Measurements from ENCODE around the gene RPL35A.
"Not testable (repeated sequence)": the region's sequence is repeated elsewhere in the genome, so short reads cannot be mapped to it uniquely, and the experiment has no call there.

RPL35A gene

DNA sequence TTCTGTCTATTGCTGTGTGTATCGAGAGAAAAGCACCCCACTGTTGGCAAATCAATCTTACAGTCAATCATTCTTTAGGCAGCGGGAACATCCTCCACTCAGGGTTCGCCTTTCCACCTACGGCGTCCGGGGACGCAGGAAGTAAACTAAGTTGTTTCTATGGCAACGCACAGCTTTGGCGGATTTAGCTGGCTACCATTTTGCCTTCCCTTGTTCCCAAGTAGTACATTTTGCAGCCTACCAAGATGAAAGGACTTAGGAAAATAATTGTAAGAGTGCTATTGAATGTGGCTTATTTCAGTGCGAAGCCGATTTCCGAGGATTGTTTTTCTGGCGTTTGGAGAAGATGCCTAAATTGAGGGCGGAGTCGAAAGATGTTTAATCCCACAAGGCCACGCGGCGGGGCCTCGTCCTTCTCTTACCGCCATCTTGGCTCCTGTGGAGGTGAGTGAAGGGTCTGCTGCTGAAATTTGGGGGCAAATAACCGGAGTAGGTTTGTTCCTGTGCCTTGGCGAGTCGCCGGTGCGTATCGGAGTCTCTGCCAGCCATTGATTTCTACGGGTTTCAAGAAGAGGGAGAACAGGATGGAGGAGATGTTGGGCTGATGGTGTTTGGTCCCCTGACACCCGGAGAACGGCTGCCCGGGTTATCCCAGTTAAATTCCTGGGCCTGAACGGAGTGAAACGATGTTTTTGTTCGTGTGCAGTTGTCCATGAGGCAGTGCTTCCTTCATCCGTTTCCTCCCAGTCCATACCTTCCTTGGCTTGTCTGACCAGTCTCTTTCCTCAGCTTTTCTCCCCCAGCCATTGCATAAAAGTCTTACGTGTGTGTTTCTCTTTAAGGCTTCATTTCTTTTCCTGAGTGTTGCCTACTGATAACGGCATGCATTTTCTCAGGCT is at the start of gene RPL35A:
TSS of gene RPL35A (plus strand) at position 413 of the 899 bp plus-strand sequence. CDS start 778 bp downstream, outside the sequence.
- Histone ChIP-seq H3K4me1 (ENCODE audit: control insufficient read depth in 1 of 2, insufficient read depth in 2 of 2, low read length in 2 of 2) (peaks cover 16 to 24% of the 10 kb centered on the region in 2 donors), H3K36me3 (ENCODE audit: control insufficient read depth in 1 of 2, insufficient read depth in 2 of 2, low read length in 2 of 2) (peaks cover 7 to 33% of the 10 kb centered on the region in 2 donors), H3K27ac (ENCODE audit: low read depth, low read length) (peak within 1 kb of the TSS; percentile 89), H3K27me3 (ENCODE audit: control insufficient read depth in 1 of 2, insufficient read depth in 2 of 2, low read length in 2 of 2) (no peaks in the 10 kb centered on the region), H3K9ac (ENCODE audit: low read depth in 1 of 2, low read length in 2 of 2) (peak within 1 kb of the TSS; percentile 84 to 93), H3K4me3 (ENCODE audit: low read depth in 1 of 2, low read length in 2 of 2) (peak within 1 kb of the TSS; percentile 95 to 96), H3K9me3 (ENCODE audit: control insufficient read depth in 1 of 2, low read length in 2 of 2) (no peaks in the 10 kb centered on the region)

DNA sequence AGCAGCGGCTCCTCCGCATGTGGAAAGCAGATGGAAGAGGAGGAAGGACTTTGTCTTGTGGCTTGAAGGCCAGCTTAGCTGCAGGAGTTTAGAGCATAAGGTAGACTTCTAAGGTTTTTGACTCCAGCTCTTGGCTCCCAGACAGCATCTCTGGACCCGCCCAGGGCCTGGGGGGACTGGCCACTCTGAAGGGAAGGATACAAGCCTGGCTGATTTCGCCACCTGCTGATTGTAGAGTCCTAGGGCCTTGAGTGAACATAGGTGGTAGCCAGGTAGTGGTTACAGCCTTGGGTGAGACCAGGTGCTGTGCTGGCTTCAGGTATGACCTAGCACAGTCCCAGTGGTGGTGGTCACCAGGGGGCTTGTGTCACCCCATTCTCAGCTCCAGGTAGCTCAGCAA is 48.4 kb upstream of the RPL35A start:
- no peak overlapping the region for H3K27ac ChIP-seq (ENCODE audit: low read depth, low read length)
- no peak overlapping the region for H3K4me3 ChIP-seq (ENCODE audit: low read depth in 1 of 2, low read length in 2 of 2)
- H3K9ac ChIP-seq (ENCODE audit: low read depth in 1 of 2, low read length in 2 of 2), result no peak overlapping the region
- no peaks in the 10 kb centered on the region for H3K9me3 ChIP-seq (ENCODE audit: control insufficient read depth in 1 of 2, low read length in 2 of 2)
- H3K4me1 ChIP-seq (ENCODE audit: control insufficient read depth in 1 of 2, insufficient read depth in 2 of 2, low read length in 2 of 2), result no peaks in the 10 kb centered on the region
- no peaks in the 10 kb centered on the region for H3K36me3 ChIP-seq (ENCODE audit: control insufficient read depth in 1 of 2, insufficient read depth in 2 of 2, low read length in 2 of 2)
- no peaks in the 10 kb centered on the region for H3K27me3 ChIP-seq (ENCODE audit: control insufficient read depth in 1 of 2, insufficient read depth in 2 of 2, low read length in 2 of 2)

DNA sequence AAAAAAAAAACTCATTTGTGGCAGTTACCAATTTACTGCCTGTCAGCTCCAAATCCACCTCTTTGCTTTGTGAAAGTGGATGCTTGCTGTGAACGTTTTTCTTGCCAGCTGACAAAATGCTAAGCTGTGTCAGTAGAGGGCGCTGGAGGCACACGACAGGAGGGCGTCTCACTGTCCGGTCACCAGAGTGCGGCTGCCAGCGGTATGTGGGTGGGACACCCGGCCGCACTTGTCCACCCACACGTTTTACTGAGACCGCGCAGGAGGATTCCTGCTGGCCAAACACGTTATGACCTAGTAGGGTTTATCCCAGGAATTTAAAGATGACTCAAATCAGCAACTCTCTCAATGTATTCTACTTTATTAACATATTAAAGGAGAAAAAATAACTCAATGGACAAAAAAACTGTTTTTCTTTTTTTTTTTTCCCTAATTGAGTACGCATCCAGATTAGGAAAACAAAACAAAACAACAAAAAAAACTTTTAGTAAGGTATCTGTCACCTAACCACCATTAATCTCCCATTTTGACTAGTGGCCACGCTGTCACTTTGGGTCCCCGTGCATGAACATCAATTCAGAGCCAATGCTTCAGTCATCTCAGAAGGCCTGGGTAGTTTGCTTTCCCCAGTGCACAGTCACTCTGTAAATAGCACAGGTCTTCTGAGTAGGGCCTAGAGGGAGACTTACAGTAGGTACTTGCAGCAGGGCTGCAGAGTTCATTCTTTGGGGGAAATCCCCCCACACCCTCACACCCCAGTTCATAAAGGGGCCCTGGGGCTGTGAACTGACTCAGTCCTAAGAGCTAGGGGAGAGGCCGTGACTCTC is 43.8 kb upstream of the RPL35A start:
- H3K27me3 ChIP-seq (ENCODE audit: control insufficient read depth in 1 of 2, insufficient read depth in 2 of 2, low read length in 2 of 2), result no peaks in the 10 kb centered on the region
- no peak overlapping the region for H3K27ac ChIP-seq (ENCODE audit: low read depth, low read length)
- H3K4me3 ChIP-seq (ENCODE audit: low read depth in 1 of 2, low read length in 2 of 2), result no peak overlapping the region
- no peaks in the 10 kb centered on the region for H3K4me1 ChIP-seq (ENCODE audit: control insufficient read depth in 1 of 2, insufficient read depth in 2 of 2, low read length in 2 of 2)
- H3K9ac ChIP-seq (ENCODE audit: low read depth in 1 of 2, low read length in 2 of 2), result no peak overlapping the region
- no peaks in the 10 kb centered on the region for H3K9me3 ChIP-seq (ENCODE audit: control insufficient read depth in 1 of 2, low read length in 2 of 2)
- H3K36me3 ChIP-seq (ENCODE audit: control insufficient read depth in 1 of 2, insufficient read depth in 2 of 2, low read length in 2 of 2), result no peaks in the 10 kb centered on the region

DNA sequence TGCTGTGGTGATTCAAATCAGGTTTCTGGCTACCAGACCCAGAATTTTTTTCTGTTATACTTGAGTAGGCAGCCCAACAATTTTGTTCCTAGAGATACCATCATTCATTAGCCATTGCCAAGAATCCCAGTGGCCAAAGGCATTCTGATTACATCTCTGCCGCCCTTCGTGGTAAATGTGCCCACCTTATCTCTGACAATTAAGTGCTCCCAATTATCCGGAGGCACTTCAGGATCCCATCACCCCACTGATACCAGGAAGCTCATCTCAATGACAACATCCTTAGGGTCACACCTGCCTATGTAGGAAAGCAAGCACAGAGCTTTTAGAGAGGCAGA is 43.2 kb upstream of the RPL35A start:
- H3K27ac ChIP-seq (ENCODE audit: low read depth, low read length), result no peak overlapping the region
- H3K4me1 ChIP-seq (ENCODE audit: control insufficient read depth in 1 of 2, insufficient read depth in 2 of 2, low read length in 2 of 2), result no peaks in the 10 kb centered on the region
- H3K36me3 ChIP-seq (ENCODE audit: control insufficient read depth in 1 of 2, insufficient read depth in 2 of 2, low read length in 2 of 2), result no peaks in the 10 kb centered on the region
- no peaks in the 10 kb centered on the region for H3K9me3 ChIP-seq (ENCODE audit: control insufficient read depth in 1 of 2, low read length in 2 of 2)
- no peaks in the 10 kb centered on the region for H3K27me3 ChIP-seq (ENCODE audit: control insufficient read depth in 1 of 2, insufficient read depth in 2 of 2, low read length in 2 of 2)
- no peak overlapping the region for H3K4me3 ChIP-seq (ENCODE audit: low read depth in 1 of 2, low read length in 2 of 2)
- no peak overlapping the region for H3K9ac ChIP-seq (ENCODE audit: low read depth in 1 of 2, low read length in 2 of 2)

DNA sequence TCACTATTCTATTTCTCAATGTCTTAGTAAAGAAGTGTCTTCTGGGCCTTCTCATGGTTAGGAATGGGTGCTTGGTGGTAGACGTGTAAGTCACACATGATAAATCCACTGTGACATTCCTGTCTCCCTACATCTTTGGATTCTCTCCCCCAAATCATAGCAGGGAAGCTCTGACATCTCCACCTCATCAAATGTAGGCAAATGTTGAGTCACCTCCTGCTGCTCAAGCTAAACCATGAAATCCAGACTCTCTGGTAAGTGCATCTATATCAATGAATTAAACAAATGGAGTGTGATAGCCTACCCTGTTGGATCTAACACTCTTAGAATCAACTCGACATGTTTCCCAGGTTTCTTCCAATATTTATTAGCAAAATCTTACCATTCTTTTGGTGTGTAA is 42.8 kb upstream of the RPL35A start:
- H3K9ac ChIP-seq (ENCODE audit: low read depth in 1 of 2, low read length in 2 of 2), result no peak overlapping the region
- no peak overlapping the region for H3K27ac ChIP-seq (ENCODE audit: low read depth, low read length)
- H3K9me3 ChIP-seq (ENCODE audit: control insufficient read depth in 1 of 2, low read length in 2 of 2), result no peaks in the 10 kb centered on the region
- H3K36me3 ChIP-seq (ENCODE audit: control insufficient read depth in 1 of 2, insufficient read depth in 2 of 2, low read length in 2 of 2), result no peaks in the 10 kb centered on the region
- no peak overlapping the region for H3K4me3 ChIP-seq (ENCODE audit: low read depth in 1 of 2, low read length in 2 of 2)
- H3K27me3 ChIP-seq (ENCODE audit: control insufficient read depth in 1 of 2, insufficient read depth in 2 of 2, low read length in 2 of 2), result no peaks in the 10 kb centered on the region
- H3K4me1 ChIP-seq (ENCODE audit: control insufficient read depth in 1 of 2, insufficient read depth in 2 of 2, low read length in 2 of 2), result no peaks in the 10 kb centered on the region

DNA sequence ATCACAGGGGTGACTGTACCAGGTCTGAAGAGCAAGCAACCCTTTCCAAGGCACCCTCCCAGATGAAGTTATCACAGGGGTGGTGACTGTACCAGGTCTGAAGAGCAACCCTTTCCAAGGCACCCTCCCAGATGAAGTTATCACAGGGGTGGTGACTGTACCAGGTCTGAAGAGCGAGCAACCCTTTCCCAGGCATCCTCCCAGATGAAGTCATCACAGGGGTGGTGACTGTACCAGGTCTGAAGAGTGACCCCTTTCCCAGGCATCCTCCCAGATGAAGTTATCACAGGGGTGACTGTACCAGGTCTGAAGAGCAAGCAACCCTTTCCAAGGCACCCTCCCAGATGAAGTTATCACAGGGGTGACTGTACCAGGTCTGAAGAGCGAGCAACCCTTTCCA is 41.4 kb upstream of the RPL35A start:
- not testable (repeated sequence) for H3K4me3 ChIP-seq (ENCODE audit: low read depth in 1 of 2, low read length in 2 of 2); H3K9ac ChIP-seq (ENCODE audit: low read depth in 1 of 2, low read length in 2 of 2); H3K9me3 ChIP-seq (ENCODE audit: control insufficient read depth in 1 of 2, low read length in 2 of 2); H3K36me3 ChIP-seq (ENCODE audit: control insufficient read depth in 1 of 2, insufficient read depth in 2 of 2, low read length in 2 of 2); H3K27ac ChIP-seq (ENCODE audit: low read depth, low read length); H3K27me3 ChIP-seq (ENCODE audit: control insufficient read depth in 1 of 2, insufficient read depth in 2 of 2, low read length in 2 of 2); H3K4me1 ChIP-seq (ENCODE audit: control insufficient read depth in 1 of 2, insufficient read depth in 2 of 2, low read length in 2 of 2)

DNA sequence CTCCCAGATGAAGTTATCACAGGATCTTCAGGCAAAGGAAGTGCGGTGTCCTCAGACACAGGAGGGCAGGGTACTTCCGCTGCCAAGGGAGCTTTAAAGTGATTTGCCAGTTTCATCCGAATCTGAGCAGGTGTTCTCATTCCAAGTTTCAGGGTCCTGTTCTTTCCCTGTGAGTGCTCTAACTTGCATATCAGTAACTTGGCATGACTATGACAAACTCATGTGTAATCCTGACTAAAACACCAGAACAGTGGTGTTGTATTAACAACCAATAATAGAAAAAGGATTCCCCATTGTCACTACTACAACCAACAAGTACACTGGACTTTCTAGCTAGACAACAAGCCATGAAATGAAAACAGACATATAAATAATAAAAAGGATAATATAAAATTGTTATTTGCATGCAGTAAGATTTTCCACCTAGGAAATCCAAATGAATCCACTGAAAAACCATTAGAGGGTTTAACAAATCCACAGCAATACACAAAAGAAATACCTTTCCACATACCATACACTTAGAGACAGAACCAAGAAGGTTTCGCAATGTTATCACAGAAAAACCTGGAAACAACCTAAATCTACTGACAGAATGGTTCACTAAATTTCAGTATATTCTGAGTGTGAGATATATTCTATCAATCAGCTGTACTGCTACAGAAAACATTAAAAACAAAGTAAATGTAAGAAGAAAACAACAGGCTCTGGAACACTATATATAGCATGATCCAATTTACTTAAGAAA is 40.9 kb upstream of the RPL35A start:
- Histone ChIP-seq H3K27ac (ENCODE audit: low read depth, low read length) (no peak overlapping the region), H3K9ac (ENCODE audit: low read depth in 1 of 2, low read length in 2 of 2) (no peak overlapping the region), H3K27me3 (ENCODE audit: control insufficient read depth in 1 of 2, insufficient read depth in 2 of 2, low read length in 2 of 2) (no peaks in the 10 kb centered on the region), H3K9me3 (ENCODE audit: control insufficient read depth in 1 of 2, low read length in 2 of 2) (no peaks in the 10 kb centered on the region), H3K4me3 (ENCODE audit: low read depth in 1 of 2, low read length in 2 of 2) (no peak overlapping the region), H3K4me1 (ENCODE audit: control insufficient read depth in 1 of 2, insufficient read depth in 2 of 2, low read length in 2 of 2) (no peaks in the 10 kb centered on the region), H3K36me3 (ENCODE audit: control insufficient read depth in 1 of 2, insufficient read depth in 2 of 2, low read length in 2 of 2) (no peaks in the 10 kb centered on the region)

DNA sequence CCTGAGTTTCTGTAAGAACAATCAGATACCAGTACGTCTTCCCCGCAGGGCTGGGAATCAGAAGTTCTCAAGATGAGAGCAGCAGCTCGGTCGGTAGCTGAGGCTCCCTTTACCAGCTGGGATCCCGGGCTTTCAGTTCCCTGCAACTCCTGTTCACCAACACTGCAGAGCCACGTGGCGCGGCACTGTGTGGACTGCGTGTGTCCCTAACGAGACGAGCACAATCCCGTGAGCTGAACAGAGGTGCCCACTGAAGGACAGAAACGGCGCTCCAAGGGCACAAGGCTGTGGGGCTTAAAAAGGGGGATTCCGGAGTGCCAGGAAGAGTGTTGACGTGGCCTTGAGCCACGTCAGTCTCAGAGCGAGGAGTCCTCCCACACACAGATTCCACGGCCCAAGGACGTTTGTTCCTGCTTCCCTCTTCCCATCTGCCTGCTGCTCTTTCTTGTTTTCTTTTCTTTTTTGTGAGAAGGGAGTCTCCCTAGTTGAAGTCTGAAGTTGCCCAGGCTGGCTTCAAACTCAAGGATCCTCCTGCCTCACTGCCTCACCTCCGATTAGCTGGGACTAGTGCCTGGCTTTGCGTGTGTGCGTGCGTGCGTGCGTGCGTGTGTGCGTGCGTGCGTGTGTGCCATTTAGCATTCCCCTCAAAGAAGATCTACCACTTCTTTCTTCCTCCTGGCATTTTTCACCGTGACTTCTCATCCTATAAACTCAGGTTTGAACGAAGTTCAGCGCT is 37.1 kb upstream of the RPL35A start:
- Histone ChIP-seq H3K27me3 (ENCODE audit: control insufficient read depth in 1 of 2, insufficient read depth in 2 of 2, low read length in 2 of 2) (no peaks in the 10 kb centered on the region), H3K9ac (ENCODE audit: low read depth in 1 of 2, low read length in 2 of 2) (no peak overlapping the region), H3K4me1 (ENCODE audit: control insufficient read depth in 1 of 2, insufficient read depth in 2 of 2, low read length in 2 of 2) (no peaks in the 10 kb centered on the region), H3K9me3 (ENCODE audit: control insufficient read depth in 1 of 2, low read length in 2 of 2) (no peaks in the 10 kb centered on the region), H3K27ac (ENCODE audit: low read depth, low read length) (no peak overlapping the region), H3K36me3 (ENCODE audit: control insufficient read depth in 1 of 2, insufficient read depth in 2 of 2, low read length in 2 of 2) (no peaks in the 10 kb centered on the region), H3K4me3 (ENCODE audit: low read depth in 1 of 2, low read length in 2 of 2) (no peak overlapping the region)

DNA sequence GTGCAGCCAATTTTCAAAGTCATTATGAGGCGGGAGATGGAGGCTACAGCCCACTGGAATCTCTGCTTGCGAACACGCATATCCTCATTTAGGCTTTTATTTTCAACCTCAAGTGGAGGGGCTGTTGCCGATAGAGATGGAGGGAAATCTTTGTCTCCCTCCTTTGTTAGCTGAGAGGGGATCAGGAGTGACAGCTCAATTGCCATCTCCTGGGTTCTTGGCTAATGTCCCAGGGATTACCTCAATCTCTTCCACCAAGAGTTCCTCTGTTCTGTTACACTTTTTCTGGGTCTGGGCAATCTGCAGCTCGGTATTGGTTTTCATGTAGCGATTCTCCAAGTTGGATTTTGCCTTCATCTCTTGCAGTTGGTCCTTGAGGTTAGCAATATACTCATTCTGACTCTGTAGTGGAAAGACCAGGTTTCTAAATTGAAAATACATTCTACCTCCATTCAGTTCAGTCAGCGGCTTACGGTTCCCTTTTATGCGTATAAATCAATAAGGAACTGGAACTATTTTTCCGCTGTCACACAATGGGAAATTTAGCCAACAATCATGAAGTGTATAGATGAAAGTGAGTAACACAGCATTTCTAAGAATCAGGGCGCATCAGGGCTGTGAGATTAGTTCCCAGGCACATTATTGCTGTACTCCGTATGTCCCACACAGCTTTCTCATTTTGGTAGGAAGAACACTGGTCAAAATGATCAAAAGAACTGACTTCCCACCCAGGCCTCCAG is 36.2 kb upstream of the RPL35A start:
- Histone ChIP-seq H3K9me3 (ENCODE audit: control insufficient read depth in 1 of 2, low read length in 2 of 2) (no peaks in the 10 kb centered on the region), H3K36me3 (ENCODE audit: control insufficient read depth in 1 of 2, insufficient read depth in 2 of 2, low read length in 2 of 2) (no peaks in the 10 kb centered on the region), H3K4me3 (ENCODE audit: low read depth in 1 of 2, low read length in 2 of 2) (no peak overlapping the region), H3K27ac (ENCODE audit: low read depth, low read length) (no peak overlapping the region), H3K4me1 (ENCODE audit: control insufficient read depth in 1 of 2, insufficient read depth in 2 of 2, low read length in 2 of 2) (no peaks in the 10 kb centered on the region), H3K9ac (ENCODE audit: low read depth in 1 of 2, low read length in 2 of 2) (no peak overlapping the region), H3K27me3 (ENCODE audit: control insufficient read depth in 1 of 2, insufficient read depth in 2 of 2, low read length in 2 of 2) (no peaks in the 10 kb centered on the region)
